ENCODE measurements around the gene GRAMD1B.
"Not testable (repeated sequence)": the region's sequence is repeated elsewhere in the genome, so short reads cannot be mapped to it uniquely, and the experiment has no call there.

The GRAMD1B gene

DNA sequence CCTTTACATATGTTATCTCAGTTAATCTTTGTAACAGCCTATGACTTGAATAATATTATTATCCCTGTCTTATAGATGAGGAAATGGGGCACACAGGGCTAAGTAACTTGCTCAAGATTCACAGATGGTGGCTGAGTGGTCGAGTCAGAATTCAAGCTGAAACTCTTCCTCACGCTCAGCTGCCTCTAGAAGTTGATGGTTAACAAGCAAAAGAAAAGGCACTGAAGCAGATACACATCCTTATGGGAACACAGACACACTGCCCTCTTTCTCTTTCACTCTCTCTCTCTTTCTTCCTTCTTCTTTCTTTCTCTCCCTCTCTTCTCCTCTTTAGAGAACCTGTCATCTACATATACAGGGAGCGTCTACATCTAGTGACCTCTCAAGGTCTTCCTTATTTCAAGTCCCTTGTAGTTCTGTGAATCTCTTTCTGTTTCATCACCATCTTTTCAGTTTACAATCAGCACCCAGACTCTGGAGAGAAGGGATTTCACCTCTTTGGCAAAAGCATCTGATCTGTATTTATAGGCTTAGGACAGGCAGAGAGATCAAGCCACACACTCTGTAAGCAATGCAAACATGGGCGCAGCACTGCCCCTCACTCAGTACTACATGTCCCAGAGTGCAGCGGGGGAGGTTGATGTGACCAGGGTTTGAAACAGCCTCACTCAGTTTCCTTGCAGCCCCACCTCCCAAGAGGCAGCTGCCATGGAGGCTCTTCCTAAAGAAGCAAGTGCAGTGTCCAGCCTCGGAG, 75.7 kb downstream of the GRAMD1B start:
- H3K9ac ChIP-seq (ENCODE audit: low read length), result no peak overlapping the region
- no peak overlapping the region for H3K27ac ChIP-seq (ENCODE audit: low read depth, low read length)
- H3K4me3 ChIP-seq (ENCODE audit: low read depth in 1 of 2, low read length in 2 of 2), result no peak overlapping the region

DNA sequence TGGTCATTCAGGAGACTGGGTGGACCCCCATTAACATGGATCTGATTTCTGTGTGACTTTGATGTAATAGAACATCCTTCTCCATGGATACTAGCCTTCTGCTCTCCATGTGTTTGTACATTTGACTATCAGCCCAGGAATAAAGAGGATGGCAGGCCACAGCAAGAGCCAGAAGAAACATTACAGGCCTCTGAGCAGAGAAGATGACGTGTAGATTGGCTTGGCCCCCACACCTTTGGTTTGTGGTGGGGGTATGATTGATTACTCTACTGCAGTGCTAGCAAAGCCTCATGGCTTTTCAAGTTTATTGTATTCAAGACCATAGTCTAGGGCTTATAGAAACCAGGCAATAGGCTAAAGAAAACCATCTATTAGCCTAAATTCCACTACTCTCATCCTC, 77.0 kb downstream of the GRAMD1B start:
- Histone ChIP-seq H3K36me3 (ENCODE audit: insufficient read depth, low read length) (no peaks in the 10 kb centered on the region), H3K9me3 (ENCODE audit: low read length) (no peaks in the 10 kb centered on the region), H3K27me3 (ENCODE audit: control insufficient read depth in 1 of 2, insufficient read depth in 2 of 2, low read length in 2 of 2) (no peaks in the 10 kb centered on the region), H3K9ac (ENCODE audit: low read length) (no peak overlapping the region), H3K4me1 (ENCODE audit: insufficient read depth, low read length) (peaks cover 4% of the 10 kb centered on the region), H3K27ac (ENCODE audit: low read depth, low read length) (no peak overlapping the region), H3K4me3 (ENCODE audit: low read depth in 1 of 2, low read length in 2 of 2) (no peak overlapping the region)

More for the DNA sequence above, 75.7 kb downstream of the GRAMD1B start:
- H3K27me3 ChIP-seq (ENCODE audit: control insufficient read depth in 1 of 2, insufficient read depth in 2 of 2, low read length in 2 of 2), result no peaks in the 10 kb centered on the region
- no peaks in the 10 kb centered on the region for H3K36me3 ChIP-seq (ENCODE audit: insufficient read depth, low read length)
- H3K9me3 ChIP-seq (ENCODE audit: low read length), result no peaks in the 10 kb centered on the region
- no peaks in the 10 kb centered on the region for H3K4me1 ChIP-seq (ENCODE audit: insufficient read depth, low read length)

DNA sequence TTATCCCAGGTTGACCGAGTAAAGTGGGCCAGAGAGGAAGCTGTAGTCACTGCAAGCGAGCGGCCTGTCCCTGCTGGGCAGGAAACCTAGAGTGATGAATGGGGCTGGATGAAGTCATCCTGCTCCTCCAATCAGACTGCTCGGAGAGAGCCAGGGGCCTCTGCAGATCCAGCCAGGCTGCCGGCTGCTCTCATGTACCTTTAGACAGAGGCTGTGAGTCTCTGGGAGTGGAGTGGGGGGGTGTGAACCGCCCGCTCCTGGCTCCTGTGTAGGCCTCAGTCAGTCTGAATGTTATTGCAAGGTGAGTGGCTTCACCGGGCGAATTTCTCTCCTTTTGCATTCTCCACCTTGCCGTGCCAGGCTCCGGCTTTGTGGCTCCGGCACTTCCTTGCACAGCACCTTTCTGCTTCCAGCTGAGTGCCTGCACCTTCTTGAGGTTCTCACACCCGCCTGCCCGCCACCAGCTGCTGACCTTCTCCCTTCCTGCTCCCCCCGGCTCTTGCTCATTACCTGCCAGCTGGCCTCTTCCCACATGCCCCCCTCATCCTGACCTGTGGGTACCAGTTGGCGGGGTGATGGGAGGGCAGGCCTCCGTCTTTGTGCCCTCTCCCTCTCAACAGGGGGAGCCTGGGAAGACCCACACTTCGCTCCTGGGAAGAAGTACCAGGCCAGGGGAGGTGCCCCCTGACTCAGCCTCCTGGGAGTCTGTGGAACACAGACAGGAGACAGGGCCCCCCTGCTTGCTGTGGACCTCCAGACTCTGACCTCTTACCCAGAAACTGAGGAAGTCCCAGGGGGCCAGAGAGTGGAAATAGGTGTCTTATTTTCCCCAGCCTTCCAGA, 79.9 kb downstream of the GRAMD1B start:
- H3K27me3 ChIP-seq (ENCODE audit: control insufficient read depth in 1 of 2, insufficient read depth in 2 of 2, low read length in 2 of 2), result no peaks in the 10 kb centered on the region
- peaks cover 4% of the 10 kb centered on the region for H3K4me1 ChIP-seq (ENCODE audit: insufficient read depth, low read length)
- no peak overlapping the region for H3K4me3 ChIP-seq (ENCODE audit: low read depth in 1 of 2, low read length in 2 of 2)
- H3K9ac ChIP-seq (ENCODE audit: low read length), result no peak overlapping the region
- no peak overlapping the region for H3K27ac ChIP-seq (ENCODE audit: low read depth, low read length)
- H3K9me3 ChIP-seq (ENCODE audit: low read length), result no peaks in the 10 kb centered on the region
- H3K36me3 ChIP-seq (ENCODE audit: insufficient read depth, low read length), result no peaks in the 10 kb centered on the region

DNA sequence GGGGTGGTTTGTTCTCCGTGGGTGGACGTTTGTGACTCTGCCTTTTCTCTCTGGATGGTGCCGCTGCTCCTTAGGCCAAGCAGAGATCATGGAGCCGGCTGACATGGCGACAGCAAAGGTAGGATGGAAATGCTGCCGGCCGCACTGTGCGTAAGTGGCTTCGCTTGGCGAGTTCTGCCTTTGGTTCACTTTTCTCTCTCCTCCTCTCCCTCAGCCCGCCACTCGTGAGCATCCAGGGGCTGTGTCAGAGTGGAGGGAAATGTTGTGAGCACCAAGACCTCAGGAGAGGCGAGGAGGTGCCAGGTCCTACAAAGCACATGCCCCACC, 80.5 kb downstream of the GRAMD1B start:
- H3K9me3 ChIP-seq (ENCODE audit: low read length), result no peaks in the 10 kb centered on the region
- H3K9ac ChIP-seq (ENCODE audit: low read length), result no peak overlapping the region
- H3K36me3 ChIP-seq (ENCODE audit: insufficient read depth, low read length), result no peaks in the 10 kb centered on the region
- H3K4me3 ChIP-seq (ENCODE audit: low read depth in 1 of 2, low read length in 2 of 2), result no peak overlapping the region
- no peak overlapping the region for H3K27ac ChIP-seq (ENCODE audit: low read depth, low read length)
- no peaks in the 10 kb centered on the region for H3K27me3 ChIP-seq (ENCODE audit: control insufficient read depth in 1 of 2, insufficient read depth in 2 of 2, low read length in 2 of 2)
- peaks cover 4% of the 10 kb centered on the region for H3K4me1 ChIP-seq (ENCODE audit: insufficient read depth, low read length)

DNA sequence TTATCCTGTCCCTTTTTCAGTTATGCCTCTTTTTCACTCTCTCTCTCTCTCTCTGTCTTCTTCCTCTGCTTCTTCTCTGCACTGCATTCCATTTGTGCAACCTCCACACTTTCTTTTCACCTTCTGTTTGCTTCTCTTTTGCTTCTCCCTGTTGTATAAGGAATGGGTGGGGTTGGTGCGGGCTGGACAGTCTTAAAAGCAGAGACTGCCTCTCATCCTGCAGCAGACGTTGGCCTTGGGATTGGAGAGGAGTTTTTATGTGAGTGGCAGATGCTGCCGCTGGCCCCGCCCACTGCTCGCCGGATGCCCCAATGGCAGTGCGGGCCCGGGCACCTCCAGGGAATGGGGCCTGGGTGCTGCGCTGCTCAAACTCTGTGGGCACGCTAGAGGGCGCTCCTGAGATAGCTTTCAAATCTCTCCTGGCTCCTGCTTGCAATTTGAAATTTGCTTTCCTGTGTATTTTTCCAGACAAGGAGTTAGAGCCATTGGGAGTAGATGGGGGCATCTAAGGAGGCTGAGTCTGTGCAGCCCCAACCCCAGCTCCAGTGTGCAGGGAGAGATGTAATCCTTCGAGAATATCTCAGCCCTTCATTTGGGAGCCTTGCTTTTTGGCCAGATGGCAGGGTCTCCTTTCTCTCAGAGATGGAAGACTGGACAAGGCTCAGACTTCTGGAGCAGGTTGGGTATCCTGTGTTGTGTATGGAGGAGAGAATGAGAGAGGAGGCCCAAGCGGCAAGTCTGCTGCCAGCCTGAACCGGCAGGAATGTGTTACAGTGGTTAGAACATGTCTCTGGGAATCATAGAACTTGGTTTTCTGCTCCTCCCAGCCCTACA, 81.2 kb downstream of the GRAMD1B start:
- H3K9me3 ChIP-seq (ENCODE audit: low read length), result no peaks in the 10 kb centered on the region
- H3K9ac ChIP-seq (ENCODE audit: low read length), result no peak overlapping the region
- no peak overlapping the region for H3K27ac ChIP-seq (ENCODE audit: low read depth, low read length)
- H3K36me3 ChIP-seq (ENCODE audit: insufficient read depth, low read length), result no peaks in the 10 kb centered on the region
- no peaks in the 10 kb centered on the region for H3K27me3 ChIP-seq (ENCODE audit: control insufficient read depth in 1 of 2, insufficient read depth in 2 of 2, low read length in 2 of 2)
- H3K4me3 ChIP-seq (ENCODE audit: low read depth in 1 of 2, low read length in 2 of 2), result no peak overlapping the region
- H3K4me1 ChIP-seq (ENCODE audit: insufficient read depth, low read length), result peaks cover 4% of the 10 kb centered on the region

DNA sequence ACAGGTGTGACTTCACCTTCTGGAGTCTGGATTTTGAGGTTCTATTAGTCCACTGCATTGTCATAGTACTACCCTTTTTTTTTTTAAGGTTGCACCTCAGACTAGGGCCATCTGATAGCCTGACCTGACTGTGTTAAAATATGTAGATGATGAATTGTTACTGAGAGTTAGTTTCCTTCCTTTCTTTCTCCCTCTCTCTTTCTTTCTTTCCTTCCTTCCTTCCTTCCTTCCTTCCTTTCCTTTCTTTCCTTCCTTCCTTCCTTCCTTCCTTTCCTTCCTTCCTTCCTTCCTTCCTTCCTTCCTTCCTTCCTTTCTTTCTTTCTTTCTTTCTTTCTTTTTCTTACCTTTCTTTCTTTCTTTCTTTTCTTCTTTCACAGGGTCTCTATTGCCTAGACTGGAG, 83.2 kb downstream of the GRAMD1B start:
- H3K27me3 ChIP-seq (ENCODE audit: control insufficient read depth in 1 of 2, insufficient read depth in 2 of 2, low read length in 2 of 2); H3K27ac ChIP-seq (ENCODE audit: low read depth, low read length); H3K9me3 ChIP-seq (ENCODE audit: low read length); H3K4me1 ChIP-seq (ENCODE audit: insufficient read depth, low read length); H3K4me3 ChIP-seq (ENCODE audit: low read depth in 1 of 2, low read length in 2 of 2); H3K9ac ChIP-seq (ENCODE audit: low read length); H3K36me3 ChIP-seq (ENCODE audit: insufficient read depth, low read length): not testable (repeated sequence)

DNA sequence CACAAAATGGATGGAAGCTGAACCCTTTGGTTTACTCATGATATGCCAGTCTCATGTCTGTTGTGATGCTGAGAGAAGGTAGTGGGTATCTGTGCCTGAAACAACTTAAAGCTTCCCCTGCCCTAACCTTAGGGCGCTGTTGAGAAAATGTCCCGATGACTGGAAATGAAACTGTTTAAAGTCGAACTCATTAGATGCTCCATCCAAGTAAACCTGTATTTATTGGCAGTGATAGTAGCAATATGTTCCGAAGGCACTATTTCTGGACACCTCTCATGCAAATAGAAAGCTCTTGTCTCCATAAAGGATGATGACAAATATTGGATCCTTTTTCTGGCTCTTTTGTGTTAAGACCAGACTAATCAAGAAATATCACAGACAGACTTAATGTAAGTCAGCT, 86.2 kb downstream of the GRAMD1B start:
- Histone ChIP-seq H3K4me3 (ENCODE audit: low read depth in 1 of 2, low read length in 2 of 2) (no peak overlapping the region), H3K4me1 (ENCODE audit: insufficient read depth, low read length) (peaks cover 4% of the 10 kb centered on the region), H3K9me3 (ENCODE audit: low read length) (no peaks in the 10 kb centered on the region)

DNA sequence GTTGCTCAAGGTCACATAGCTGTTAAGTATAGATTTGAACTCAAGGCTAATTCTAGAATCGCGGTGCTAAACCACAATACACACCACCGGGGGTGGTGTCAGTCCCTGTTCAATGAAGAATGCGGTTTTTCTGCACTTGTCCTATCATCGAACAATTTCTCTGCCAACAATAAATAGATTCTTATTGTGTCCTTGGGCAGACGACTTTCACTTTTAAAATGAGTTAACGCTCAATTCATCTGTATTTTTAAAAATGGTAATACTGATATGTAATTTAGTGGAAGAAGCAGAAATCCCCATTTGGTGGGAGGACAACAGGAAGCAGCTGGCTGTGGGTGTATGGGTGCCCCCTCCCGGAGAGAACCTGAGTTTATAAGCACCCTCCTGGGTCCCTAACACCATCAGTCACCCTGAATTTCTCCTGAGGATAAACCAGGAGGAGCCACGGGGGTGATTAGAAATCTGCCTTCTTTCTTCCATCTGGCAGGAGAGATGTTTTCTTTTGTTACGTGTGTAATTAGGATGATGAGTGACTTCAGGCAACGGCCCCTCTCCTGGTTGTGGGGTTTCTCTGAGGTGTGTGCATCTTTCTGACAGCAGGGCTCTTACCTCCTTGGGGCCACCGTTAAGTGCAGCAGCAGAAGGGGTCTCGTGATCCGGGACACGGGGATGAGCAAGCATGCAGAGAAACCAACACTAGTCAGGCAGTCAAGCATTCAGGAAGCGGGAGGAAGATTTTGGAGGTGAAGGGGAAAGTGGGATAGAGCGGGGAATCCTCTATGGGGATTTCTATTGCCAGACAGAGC, 87.7 kb downstream of the GRAMD1B start:
- Histone ChIP-seq H3K4me1 (ENCODE audit: insufficient read depth, low read length) (no peaks in the 10 kb centered on the region), H3K36me3 (ENCODE audit: insufficient read depth, low read length) (no peaks in the 10 kb centered on the region), H3K27me3 (ENCODE audit: control insufficient read depth in 1 of 2, insufficient read depth in 2 of 2, low read length in 2 of 2) (no peaks in the 10 kb centered on the region), H3K27ac (ENCODE audit: low read depth, low read length) (no peak overlapping the region), H3K9me3 (ENCODE audit: low read length) (no peaks in the 10 kb centered on the region), H3K9ac (ENCODE audit: low read length) (no peak overlapping the region), H3K4me3 (ENCODE audit: low read depth in 1 of 2, low read length in 2 of 2) (no peak overlapping the region)

More for the DNA sequence above, 86.2 kb downstream of the GRAMD1B start:
- no peaks in the 10 kb centered on the region for H3K36me3 ChIP-seq (ENCODE audit: insufficient read depth, low read length)
- no peak overlapping the region for H3K9ac ChIP-seq (ENCODE audit: low read length)
- H3K27me3 ChIP-seq (ENCODE audit: control insufficient read depth in 1 of 2, insufficient read depth in 2 of 2, low read length in 2 of 2), result no peaks in the 10 kb centered on the region
- H3K27ac ChIP-seq (ENCODE audit: low read depth, low read length), result no peak overlapping the region

DNA sequence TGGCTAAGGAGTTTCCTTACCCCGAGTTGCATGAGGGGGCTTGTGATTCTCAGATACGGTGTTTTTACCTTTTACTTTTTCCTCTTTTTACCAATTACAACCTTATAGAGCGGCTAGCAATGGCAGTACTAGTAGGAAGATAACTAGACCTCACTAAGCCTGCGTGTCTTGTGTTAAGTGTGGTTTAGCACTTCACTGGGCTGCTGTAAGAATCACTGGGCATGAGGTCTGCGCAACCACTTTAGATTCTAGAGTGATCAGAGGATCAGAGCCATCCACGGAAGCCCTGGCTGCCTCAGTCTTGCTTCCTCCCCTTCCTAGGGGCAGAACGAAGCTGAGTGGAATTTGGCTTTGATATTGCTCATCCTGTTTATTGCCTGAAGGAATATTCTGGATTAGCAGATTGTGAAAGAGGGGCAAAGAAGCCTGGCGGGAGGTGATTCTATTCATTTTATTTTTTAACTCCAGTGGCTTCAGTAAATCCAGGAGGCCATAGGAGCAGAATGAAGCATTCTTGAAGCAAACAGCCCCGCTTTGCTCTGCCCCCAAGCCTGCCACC, 88.5 kb downstream of the GRAMD1B start:
- Histone ChIP-seq H3K27me3 (ENCODE audit: control insufficient read depth in 1 of 2, insufficient read depth in 2 of 2, low read length in 2 of 2) (no peaks in the 10 kb centered on the region), H3K9ac (ENCODE audit: low read length) (no peak overlapping the region), H3K9me3 (ENCODE audit: low read length) (no peaks in the 10 kb centered on the region), H3K4me3 (ENCODE audit: low read depth in 1 of 2, low read length in 2 of 2) (no peak overlapping the region), H3K36me3 (ENCODE audit: insufficient read depth, low read length) (no peaks in the 10 kb centered on the region), H3K27ac (ENCODE audit: low read depth, low read length) (no peak overlapping the region), H3K4me1 (ENCODE audit: insufficient read depth, low read length) (no peaks in the 10 kb centered on the region)

DNA sequence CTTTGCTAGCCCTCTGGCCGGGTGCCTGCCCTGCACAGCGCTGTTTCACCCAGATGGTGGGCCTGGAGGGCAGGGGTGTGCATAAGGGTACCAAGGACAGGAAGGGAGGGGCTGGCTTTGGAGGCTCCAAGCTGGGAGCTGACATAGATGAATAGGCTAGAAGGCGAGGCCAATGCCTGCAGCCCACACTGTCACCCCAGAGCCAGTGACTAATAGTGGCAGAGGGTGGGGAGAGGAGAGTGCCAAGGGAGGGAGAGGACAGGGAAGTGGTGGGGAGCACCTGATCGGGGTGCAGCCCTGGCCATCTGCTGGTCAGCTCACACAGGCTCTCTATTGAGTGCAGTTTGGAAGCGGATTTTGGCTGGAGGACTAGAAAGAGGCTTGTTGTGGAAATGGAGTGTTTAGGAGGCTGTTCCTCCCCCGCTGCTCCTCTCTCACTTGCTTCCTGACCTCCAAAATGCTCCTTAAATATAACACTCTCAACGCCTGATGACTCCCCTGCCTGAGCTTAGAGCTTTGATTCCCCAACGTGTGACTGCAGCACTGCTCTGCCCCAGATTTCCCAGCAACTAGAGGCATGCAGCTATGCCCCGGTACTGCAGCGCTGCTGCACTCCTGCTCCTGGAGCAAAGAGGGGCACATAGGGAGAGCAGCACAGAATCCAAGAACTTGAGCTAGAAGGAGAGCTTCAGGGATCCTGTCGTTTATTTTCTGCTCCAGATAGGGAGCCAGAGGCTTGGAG, 89.2 kb downstream of the GRAMD1B start:
- H3K27ac ChIP-seq (ENCODE audit: low read depth, low read length), result no peak overlapping the region
- no peaks in the 10 kb centered on the region for H3K27me3 ChIP-seq (ENCODE audit: control insufficient read depth in 1 of 2, insufficient read depth in 2 of 2, low read length in 2 of 2)
- H3K9ac ChIP-seq (ENCODE audit: low read length), result no peak overlapping the region
- H3K36me3 ChIP-seq (ENCODE audit: insufficient read depth, low read length), result no peaks in the 10 kb centered on the region
- H3K4me3 ChIP-seq (ENCODE audit: low read depth in 1 of 2, low read length in 2 of 2), result no peak overlapping the region
- no peaks in the 10 kb centered on the region for H3K9me3 ChIP-seq (ENCODE audit: low read length)
- H3K4me1 ChIP-seq (ENCODE audit: insufficient read depth, low read length), result no peaks in the 10 kb centered on the region
